SU-DHL-6 (cell line): ENCODE measurements around the gene ABHD4.
A peak's percentile ranks its signal among the peaks of the same experiment; 100 is the strongest.
"Not testable (repeated sequence)": the region's sequence is repeated elsewhere in the genome, so short reads cannot be mapped to it uniquely, and the experiment has no call there.

Experiments
- H2AFZ ChIP-seq: fragments of 200-600 bp; sonication (generic); 2 replicates; pipeline ENCODE4 v1.6.1; 2014; ENCODE audit warnings: low read depth, mild to moderate bottlenecking, moderate library complexity, mixed read lengths, antibody characterized with exemption, low read length; ENCODE audit not compliant: severe bottlenecking
- H3F3A ChIP-seq: fragments of 200-600 bp; shearing (Covaris generic); 2 replicates; pipeline ENCODE4 v1.6.0; 2016; ENCODE audit warnings: antibody characterized with exemption, mild to moderate bottlenecking; ENCODE audit not compliant: insufficient read depth
- H3K27ac ChIP-seq: fragments of 200-600 bp; sonication (generic); 2 replicates; pipeline ENCODE4 v1.5.1; 2016; ENCODE audit warnings: low read depth, mild to moderate bottlenecking, low read length, moderate library complexity, mixed read lengths
- H3K27me3 ChIP-seq: fragments of 200-600 bp; sonication (generic), shearing (Covaris generic); 2 replicates; pipeline ENCODE4 v1.6.0; 2014; ENCODE audit warnings: mild to moderate bottlenecking, low read length
- H3K36me3 ChIP-seq: fragments of 200-600 bp; sonication (generic); 2 replicates; pipeline ENCODE4 v1.6.1; 2014; ENCODE audit warnings: mild to moderate bottlenecking, low read length, mixed read lengths
- H3K4me2 ChIP-seq: fragments of 300-600, 200-600 bp; shearing (Covaris generic), sonication (generic); 2 replicates; pipeline ENCODE4 v1.6.0; 2014; ENCODE audit warnings: low read length, low read depth, mild to moderate bottlenecking; ENCODE audit not compliant: poor library complexity, severe bottlenecking
- H3K4me3 ChIP-seq: fragments of 200-600 bp; sonication (generic); 2 replicates; pipeline ENCODE4 v1.5.1; 2014; ENCODE audit warnings: antibody characterized with exemption, low read length, mild to moderate bottlenecking, mixed read lengths; ENCODE audit not compliant: insufficient read depth, poor library complexity, severe bottlenecking
- H3K79me2 ChIP-seq: fragments of 200-600 bp; sonication (generic); 2 replicates; pipeline ENCODE4 v1.6.1; 2014; ENCODE audit warnings: mild to moderate bottlenecking, low read length, moderate library complexity; ENCODE audit not compliant: insufficient read depth
- H3K9ac ChIP-seq: fragments of 200-600 bp; sonication (generic); 2 replicates; pipeline ENCODE4 v1.7.0; 2014; ENCODE audit warnings: mild to moderate bottlenecking, low read length
- H3K9me2 ChIP-seq: fragments of 200-600 bp; sonication (generic); replicated peaks from 2 replicates; pipeline ENCODE4 v1.6.1; 2014; ENCODE audit warnings: low read length; ENCODE audit not compliant: insufficient read depth
- H3K9me3 ChIP-seq: fragments of 200-600 bp; sonication (generic); 2 replicates; pipeline ENCODE4 v1.6.1; 2014; ENCODE audit warnings: low read length, mixed read lengths; ENCODE audit not compliant: insufficient read depth
- H4K20me1 ChIP-seq: fragments of 200-600 bp; sonication (generic); 2 replicates; pipeline ENCODE4 v1.6.1; 2014; ENCODE audit warnings: low read depth, mild to moderate bottlenecking, antibody characterized with exemption, low read length, moderate library complexity, mixed read lengths
- CTCF ChIP-seq: fragments of 200-600 bp; sonication (generic); IDR thresholded peaks from one replicate; pipeline ENCODE4 v1.5.1; 2017; ENCODE audit warnings: antibody characterized with exemption, mild to moderate bottlenecking, low read length, moderate library complexity; ENCODE audit not compliant: insufficient read depth, poor library complexity, severe bottlenecking
- EZH2phosphoT487 ChIP-seq: fragments of 200-600 bp; sonication (generic), shearing (Covaris generic); conservative IDR thresholded peaks from 2 replicates; pipeline ENCODE4 v1.6.1; 2018; ENCODE audit warnings: mild to moderate bottlenecking, antibody characterized with exemption, low read length, moderate library complexity, mixed read lengths

ABHD4 gene

GRCh38 chr14:22587247-22587646 lies 10.9 kb upstream of the ABHD4 start:
- H3K79me2 ChIP-seq = peaks cover 61% of the 10 kb centered on the region
- H3K4me3 ChIP-seq = no peak overlapping the region
- H3K4me2 ChIP-seq = peak overlapping the region; percentile 96

GRCh38 chr14:22587677-22588422 lies 10.2 kb upstream of the ABHD4 start:
- H4K20me1 ChIP-seq, H3K36me3 ChIP-seq, H3K9me3 ChIP-seq, H3F3A ChIP-seq, H3K9me2 ChIP-seq, H3K27me3 ChIP-seq, H3K27ac ChIP-seq, H2AFZ ChIP-seq: not testable (repeated sequence)
- peak overlapping the region; percentile 87 for H3K9ac ChIP-seq
- H3K4me3 ChIP-seq = peak overlapping the region; percentile 95
- peaks cover 57% of the 10 kb centered on the region for H3K79me2 ChIP-seq
- peak overlapping the region; percentile 96 for H3K4me2 ChIP-seq

More at GRCh38 chr14:22587247-22587646, 10.9 kb upstream of the ABHD4 start:
- Histone ChIP-seq H3K9me2 (no peaks in the 10 kb centered on the region), H3K27me3 (no peaks in the 10 kb centered on the region), H2AFZ (no peak overlapping the region), H4K20me1 (no peaks in the 10 kb centered on the region), H3K9ac (no peak overlapping the region), H3K36me3 (peaks cover 2% of the 10 kb centered on the region; the same call in 1 of the 2 replicates), H3K9me3 (no peaks in the 10 kb centered on the region), H3F3A (peaks cover 5% of the 10 kb centered on the region; the same call in 1 of the 2 replicates), H3K27ac (no peak overlapping the region)
- TF ChIP-seq EZH2phosphoT487 (no peak), CTCF (no peak)

- H3K79me2 ChIP-seq = peaks cover 49% of the 10 kb centered on the region
These were observed 9.5 kb upstream of the ABHD4 start for GRCh38 chr14:22588526-22589095.

More at GRCh38 chr14:22588526-22589095, 9.5 kb upstream of the ABHD4 start:
- Histone ChIP-seq H3F3A (peaks cover under 1% of the 10 kb centered on the region; the same call in 1 of the 2 replicates), H3K9me3 (no peaks in the 10 kb centered on the region), H3K36me3 (peaks cover 2% of the 10 kb centered on the region; the same call in 1 of the 2 replicates), H2AFZ (peak overlapping the region; percentile 20), H3K27me3 (no peaks in the 10 kb centered on the region), H3K9me2 (no peaks in the 10 kb centered on the region), H3K27ac (peak overlapping the region; percentile 57), H3K4me3 (peak overlapping the region; percentile 95), H3K9ac (peak overlapping the region; percentile 87), H4K20me1 (no peaks in the 10 kb centered on the region), H3K4me2 (peak overlapping the region; percentile 96)
- TF ChIP-seq CTCF = no peak
- no peak for TF ChIP-seq EZH2phosphoT487
